COLO829 (cell line): ENCODE data around the gene GEMIN5.

Experiments
- DNase-seq: peaks from one replicate; pipeline ENCODE4 v3.0.0; 2012; ENCODE audit warnings: low spot score

Gene GEMIN5

DNA sequence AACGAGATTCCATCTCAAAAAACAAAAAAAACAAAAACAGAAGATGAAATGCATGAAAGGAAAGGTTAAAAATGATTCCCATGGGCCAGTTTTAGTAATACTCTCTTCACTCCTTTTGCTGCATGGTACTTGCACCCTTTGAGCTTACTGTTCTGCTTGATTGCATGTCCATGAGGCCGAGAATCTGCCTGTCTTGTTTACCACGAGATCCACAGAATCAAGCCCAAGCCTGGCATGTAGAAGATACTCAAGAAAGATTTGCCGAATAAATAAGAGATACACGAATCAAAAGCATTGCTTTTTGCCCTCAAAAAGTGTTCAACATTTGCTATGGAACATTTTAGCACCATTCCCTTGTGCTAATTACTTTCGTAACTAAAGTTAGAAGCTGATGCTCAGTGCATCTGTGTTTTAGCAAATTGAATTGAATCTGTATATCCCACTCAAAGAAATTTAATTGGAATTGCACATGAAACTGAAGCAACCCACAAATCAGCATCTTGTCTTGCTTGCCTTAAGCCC, 88.7 kb downstream of the GEMIN5 start:
- DNase-seq, result no peak

DNA sequence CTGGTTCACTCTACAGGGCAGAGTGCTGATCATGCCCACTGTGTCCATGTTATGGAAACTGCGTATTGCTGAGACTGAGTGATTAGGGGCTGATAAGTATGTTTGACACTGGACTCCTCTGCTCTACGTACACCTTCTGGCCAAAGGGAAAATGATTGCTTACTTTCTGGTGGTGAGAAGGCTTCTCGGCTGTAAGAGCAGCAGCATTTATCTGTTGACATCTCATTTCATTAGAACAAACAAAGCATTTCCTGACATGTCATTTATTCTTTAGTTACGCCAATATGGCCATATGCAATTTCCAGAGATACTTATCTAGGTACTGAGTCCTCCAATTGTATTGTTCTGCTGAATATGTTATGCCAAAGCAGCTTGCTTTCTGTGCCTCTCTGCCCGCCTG, 93.2 kb downstream of the GEMIN5 start:
- DNase-seq, result no peak

DNA sequence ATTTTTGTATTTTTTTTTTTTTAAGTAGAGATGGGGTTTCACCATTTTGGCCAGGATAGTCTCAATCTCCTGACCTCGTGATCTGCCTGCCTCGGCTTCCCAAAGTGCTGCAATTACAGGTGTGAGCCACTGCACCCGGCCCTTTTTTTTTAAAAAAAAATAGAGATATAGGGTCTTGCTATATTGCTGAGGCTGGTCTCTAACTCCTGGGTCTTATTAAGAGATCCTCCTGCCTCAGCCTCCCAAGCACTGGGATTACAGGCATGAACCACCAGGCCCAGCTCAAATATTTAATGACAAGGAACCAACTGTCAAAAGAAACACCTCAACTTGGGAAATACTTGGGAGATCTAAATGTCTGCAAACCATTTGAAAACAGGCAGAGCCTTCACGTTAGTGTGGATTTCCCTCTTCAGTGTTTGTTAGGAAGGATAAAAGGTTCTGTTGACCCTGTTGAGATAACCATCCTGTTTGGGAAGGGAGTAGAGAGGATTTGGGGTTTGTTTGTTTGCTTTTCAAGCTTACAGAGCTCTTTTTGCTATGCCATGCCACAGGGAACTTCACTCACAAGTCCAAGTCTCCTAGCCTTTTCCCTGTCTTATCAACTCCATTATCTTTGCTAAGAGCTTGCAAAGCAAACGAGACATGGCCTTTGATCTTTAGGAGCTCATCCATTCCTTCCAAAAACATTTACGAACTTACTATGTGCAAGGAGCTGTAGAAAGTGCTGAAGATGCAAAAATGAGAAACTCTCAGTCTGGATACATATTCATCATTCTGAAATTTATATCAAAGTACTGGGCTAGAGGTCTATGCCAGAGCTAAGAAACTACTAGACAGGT, 95.1 kb downstream of the GEMIN5 start:
- no peak for DNase-seq

DNA sequence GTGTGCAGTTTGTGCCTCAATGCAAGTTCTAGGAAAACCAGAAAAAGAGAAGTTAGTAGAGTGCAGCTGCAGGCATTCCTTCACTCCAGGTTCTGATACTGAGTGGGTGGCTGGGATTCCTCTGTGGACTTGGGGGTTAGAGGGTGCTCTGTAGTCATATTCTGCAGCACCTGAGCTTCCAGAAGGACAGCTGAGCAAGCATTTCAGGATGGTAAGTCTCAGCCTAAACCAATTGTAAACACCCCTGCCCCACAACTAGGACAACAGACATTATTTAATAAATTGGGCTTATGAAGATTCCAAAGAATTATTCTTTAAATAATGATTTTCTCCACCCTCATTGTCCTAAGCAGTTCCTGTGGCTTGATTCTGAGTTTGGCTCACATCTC, 96.7 kb downstream of the GEMIN5 start:
- DNase-seq, result no peak

DNA sequence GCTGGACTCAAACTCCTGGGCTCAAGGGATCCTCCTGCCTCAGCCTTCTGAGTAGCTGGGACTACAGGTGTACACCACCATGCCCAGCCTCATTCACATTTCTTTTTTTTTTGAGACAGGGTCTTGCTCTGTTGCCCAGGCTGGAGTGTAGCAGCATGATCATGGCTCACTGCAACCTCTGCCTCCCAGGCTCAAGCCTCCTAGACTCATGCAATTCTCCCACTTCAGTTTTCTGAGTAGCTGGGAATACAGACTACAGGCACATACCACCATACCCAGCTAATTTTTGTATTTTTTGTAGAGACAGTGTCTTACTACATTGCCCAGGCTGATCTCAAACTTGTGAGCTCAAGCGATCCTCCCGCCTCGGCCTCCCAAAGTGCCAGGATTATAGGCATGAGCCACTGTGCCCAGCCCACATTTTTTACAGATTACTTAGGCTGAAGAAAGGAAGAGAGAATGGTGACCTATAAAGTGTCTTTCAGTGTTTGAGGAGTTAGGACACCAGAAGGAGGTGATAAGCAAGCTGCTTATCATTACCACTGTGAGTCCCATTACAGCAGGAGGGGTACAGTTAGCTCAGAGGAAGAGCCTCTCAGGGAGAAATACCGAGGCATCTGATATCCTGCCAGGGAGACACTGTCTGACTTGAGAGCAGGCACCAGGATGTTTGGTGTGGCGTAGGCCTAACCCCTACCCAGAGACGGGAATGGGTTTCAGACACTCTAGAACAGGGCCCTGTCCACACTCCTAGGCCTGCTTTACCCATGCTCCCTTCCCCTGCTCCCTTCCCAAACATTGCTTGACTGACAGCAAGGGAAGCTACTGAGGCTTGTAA, 97.4 kb downstream of the GEMIN5 start:
- DNase-seq, result no peak
